CD4-positive, alpha-beta T cell (primary cell): Measurements from ENCODE around the gene ING3. TPM values are rescaled to one million over a fixed set of nuclear protein-coding genes. Genes with fewer than 3 reads are reported as not detected.

Experiments
- ATAC-seq: fragments of 200-7000 bp; cut with Tn5 transposase; one replicate; pipeline ENCODE4 v1.10.0; 2022; ENCODE audit warnings: mild to moderate bottlenecking; ENCODE audit not compliant: poor library complexity
- CTCF ChIA-PET: fragments of 350-600 bp; sonication (Branson Sonifier 250); formaldehyde crosslinking; loops from one replicate; lab custom pipeline; 2021; ENCODE audit warnings: antibody characterized with exemption, inconsistent platforms; lab: Charles Lee
- POLR2A ChIA-PET: fragments of 350-600 bp; sonication (Branson Sonifier 250); formaldehyde crosslinking; loops from one replicate; lab custom pipeline; 2021; ENCODE audit warnings: antibody characterized with exemption, inconsistent platforms; lab: Charles Lee
- DNase-seq, 14 experiments: peaks; one replicate each; pipeline ENCODE4 v3.0.0-alpha.2; 2013 to 2020; ENCODE audit warnings: mixed read lengths in 2 of 14
- H3K27ac ChIP-seq, 2 donors: one replicate each; pipeline versions ENCODE4 v1.5.1 to v1.7.0; 2013; ENCODE audit warnings: low read length in 2 of 2, low read depth in 1 of 2, mild to moderate bottlenecking in 1 of 2
- H3K27me3 ChIP-seq, 2 experiments: 1 replicate in 1 of 2; 2 replicates in 1 of 2; pipeline versions ENCODE4 v1.6.1 to v1.7.0; 2013; ENCODE audit warnings: low read length in 2 of 2, control low read depth in 1 of 2, mild to moderate bottlenecking in 1 of 2, moderate library complexity in 1 of 2; ENCODE audit not compliant: insufficient read depth in 2 of 2, control insufficient read depth in 1 of 2
- H3K36me3 ChIP-seq: one replicate; pipeline ENCODE4 v1.6.1; 2013; ENCODE audit warnings: low read length, control low read depth; ENCODE audit not compliant: insufficient read depth
- H3K4me1 ChIP-seq: one replicate; pipeline ENCODE4 v1.6.1; 2013; ENCODE audit warnings: low read length, control low read depth; ENCODE audit not compliant: insufficient read depth
- H3K4me3 ChIP-seq: one replicate; pipeline ENCODE4 v1.5.1; 2013; ENCODE audit warnings: mild to moderate bottlenecking, low read length, moderate library complexity
- H3K9me3 ChIP-seq, 2 experiments: 1 replicate in 1 of 2; 2 replicates in 1 of 2; pipeline versions ENCODE4 v1.6.1 to v1.7.0; 2013; ENCODE audit warnings: low read length in 2 of 2, mild to moderate bottlenecking in 2 of 2, control low read depth in 1 of 2, moderate library complexity in 1 of 2; ENCODE audit not compliant: control insufficient read depth in 1 of 2, insufficient read depth in 1 of 2
- H3K27ac Mint-ChIP-seq: one replicate; pipeline ENCODE4 v1.8.0; 2020; ENCODE audit warnings: mixed read lengths
- H3K27me3 Mint-ChIP-seq: one replicate; pipeline ENCODE4 v1.8.0; 2021; ENCODE audit warnings: mixed read lengths
- H3K36me3 Mint-ChIP-seq: one replicate; pipeline ENCODE4 v1.8.0; 2021; ENCODE audit warnings: low read depth, mixed read lengths
- H3K4me1 Mint-ChIP-seq: one replicate; pipeline ENCODE4 v1.8.0; 2021; ENCODE audit warnings: low read depth, mixed read lengths
- H3K4me3 Mint-ChIP-seq: one replicate; pipeline ENCODE4 v1.8.0; 2020; ENCODE audit warnings: mild to moderate bottlenecking, mixed read lengths
- H3K9me3 Mint-ChIP-seq: one replicate; pipeline ENCODE4 v1.8.0; 2020; ENCODE audit warnings: mixed read lengths
- CTCF ChIP-seq: fragments of 200-600 bp; IDR thresholded peaks from one replicate; pipeline ENCODE4 v1.8.0; 2022; ENCODE audit warnings: antibody characterized with exemption, mild to moderate bottlenecking
- intact Hi-C, 2 experiments: fragments of 100-400 bp; cut with DNase I in 1 of 2; cut with micrococcal nuclease in 1 of 2; formaldehyde crosslinking; loops; one replicate each; pipeline versions ENCODE4 v1.15.1 to v1.9.0; 2023 to 2025; cut with DNase I, micrococcal nuclease
- total RNA-seq, 174 experiments: library from RNA in 2 of 174; stranded (reverse) in 2 of 174; gene quantifications; one replicate each; pipeline ENCODE4 v1.2.3 and lab custom pipeline; 2021 to 2026

Gene ING3
- total RNA-seq, 2 experiments from 2014 or later, result 37.9 to 39.3 TPM

GRCh38 chr7:120990468-120991118 is 40.0 kb downstream of the ING3 start:
- peaks cover 38% of the 10 kb centered on the region for H3K4me1 Mint-ChIP-seq
- ChIA-PET CTCF (no interaction called here), POLR2A (interaction anchor here (0.7 kb wide), 1 partner anchor 39 kb away, joined by 3 read pairs; no protein-coding TSS in a partner anchor)
- H3K9me3 ChIP-seq, result no peaks in the 10 kb centered on the region
- no peak overlapping the region for H3K4me3 Mint-ChIP-seq
- H3K36me3 ChIP-seq, result no peaks in the 10 kb centered on the region
- H3K27me3 Mint-ChIP-seq, result peaks cover 69% of the 10 kb centered on the region
- H3K27me3 ChIP-seq, result peaks cover 25 to 56% of the 10 kb centered on the region in 2 experiments
- no peak for ATAC-seq
- H3K27ac Mint-ChIP-seq, result no peak overlapping the region
- no peak for TF ChIP-seq CTCF
- no peaks in the 10 kb centered on the region for H3K9me3 Mint-ChIP-seq
- no peaks in the 10 kb centered on the region for H3K36me3 Mint-ChIP-seq
- H3K4me1 ChIP-seq, result peaks cover 21% of the 10 kb centered on the region
- DNase-seq, result no peak
- no peak overlapping the region for H3K27ac ChIP-seq
- H3K4me3 ChIP-seq, result no peak overlapping the region
- intact Hi-C loops, result no loop called here

- Histone ChIP-seq H3K27me3 (peaks cover 25 to 51% of the 10 kb centered on the region in 2 experiments), H3K36me3 (no peaks in the 10 kb centered on the region), H3K27ac (no peak overlapping the region), H3K4me3 (no peak overlapping the region), H3K4me1 (peaks cover 26% of the 10 kb centered on the region), H3K9me3 (no peaks in the 10 kb centered on the region)
- Mint-ChIP-seq H3K9me3 (no peaks in the 10 kb centered on the region), H3K36me3 (no peaks in the 10 kb centered on the region), H3K27ac (no peak overlapping the region), H3K4me1 (peaks cover 44% of the 10 kb centered on the region), H3K27me3 (peaks cover 64% of the 10 kb centered on the region), H3K4me3 (no peak overlapping the region)
- DNase-seq (no peak), ATAC-seq (no peak)
- ChIA-PET POLR2A (interaction anchor here (0.7 kb wide), 1 partner anchor 40 kb away, joined by 3 read pairs; no protein-coding TSS in a partner anchor), CTCF (no interaction called here)
- intact Hi-C loops, result no loop called here
- TF ChIP-seq CTCF, result no peak
Observed at GRCh38 chr7:120991161-120991560, 40.6 kb downstream of the ING3 start.

- Mint-ChIP-seq H3K4me3 (no peak overlapping the region), H3K36me3 (no peaks in the 10 kb centered on the region), H3K4me1 (peaks cover 48% of the 10 kb centered on the region), H3K9me3 (no peaks in the 10 kb centered on the region), H3K27ac (no peak overlapping the region), H3K27me3 (peaks cover 60% of the 10 kb centered on the region)
- DNase-seq (no peak), ATAC-seq (no peak)
- ChIA-PET POLR2A (no interaction called here), CTCF (no interaction called here)
- H3K27me3 ChIP-seq, result peaks cover 25 to 47% of the 10 kb centered on the region in 2 experiments
- no peak overlapping the region for H3K4me3 ChIP-seq
- no peaks in the 10 kb centered on the region for H3K9me3 ChIP-seq
- intact Hi-C loops, result no loop called here
- no peaks in the 10 kb centered on the region for H3K36me3 ChIP-seq
- H3K4me1 ChIP-seq, result peaks cover 29% of the 10 kb centered on the region
- TF ChIP-seq CTCF, result no peak
- no peak overlapping the region for H3K27ac ChIP-seq
Observed at GRCh38 chr7:120991581-120991980, 41.0 kb downstream of the ING3 start.
